ENCODE data around the gene SLC43A3. TPM values are rescaled to one million over a fixed set of nuclear protein-coding genes. Genes with fewer than 3 reads are reported as not detected.

The SLC43A3 gene
- total RNA-seq, 1 experiment from 2014 or later, result 8.6 TPM

DNA sequence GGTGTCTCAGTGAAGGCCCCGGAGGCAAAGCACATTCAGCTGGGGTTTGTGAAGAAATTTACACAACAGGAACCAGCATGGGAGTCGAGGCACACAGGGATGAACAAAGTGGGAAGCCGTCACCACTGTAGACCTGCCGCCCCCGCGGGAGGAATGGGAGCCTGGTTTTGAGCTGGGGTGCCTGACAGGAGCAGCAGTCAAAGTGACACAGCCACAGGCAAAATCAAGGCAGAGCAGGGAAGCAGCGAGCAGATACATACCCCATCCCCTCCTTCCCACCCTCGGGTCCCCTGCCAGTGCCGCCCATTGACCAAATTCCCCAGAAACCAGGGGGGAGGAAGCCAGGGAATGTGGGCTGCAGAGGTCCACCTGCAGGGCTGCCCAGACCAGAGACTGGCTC lies 67.9 kb downstream of the SLC43A3 start:
- no peak for TF ChIP-seq TCF7L2 (IDR thresholded peaks at IDR 0.05; ENCODE audit: low read depth, low read length)
- TF ChIP-seq, protein P1, sequence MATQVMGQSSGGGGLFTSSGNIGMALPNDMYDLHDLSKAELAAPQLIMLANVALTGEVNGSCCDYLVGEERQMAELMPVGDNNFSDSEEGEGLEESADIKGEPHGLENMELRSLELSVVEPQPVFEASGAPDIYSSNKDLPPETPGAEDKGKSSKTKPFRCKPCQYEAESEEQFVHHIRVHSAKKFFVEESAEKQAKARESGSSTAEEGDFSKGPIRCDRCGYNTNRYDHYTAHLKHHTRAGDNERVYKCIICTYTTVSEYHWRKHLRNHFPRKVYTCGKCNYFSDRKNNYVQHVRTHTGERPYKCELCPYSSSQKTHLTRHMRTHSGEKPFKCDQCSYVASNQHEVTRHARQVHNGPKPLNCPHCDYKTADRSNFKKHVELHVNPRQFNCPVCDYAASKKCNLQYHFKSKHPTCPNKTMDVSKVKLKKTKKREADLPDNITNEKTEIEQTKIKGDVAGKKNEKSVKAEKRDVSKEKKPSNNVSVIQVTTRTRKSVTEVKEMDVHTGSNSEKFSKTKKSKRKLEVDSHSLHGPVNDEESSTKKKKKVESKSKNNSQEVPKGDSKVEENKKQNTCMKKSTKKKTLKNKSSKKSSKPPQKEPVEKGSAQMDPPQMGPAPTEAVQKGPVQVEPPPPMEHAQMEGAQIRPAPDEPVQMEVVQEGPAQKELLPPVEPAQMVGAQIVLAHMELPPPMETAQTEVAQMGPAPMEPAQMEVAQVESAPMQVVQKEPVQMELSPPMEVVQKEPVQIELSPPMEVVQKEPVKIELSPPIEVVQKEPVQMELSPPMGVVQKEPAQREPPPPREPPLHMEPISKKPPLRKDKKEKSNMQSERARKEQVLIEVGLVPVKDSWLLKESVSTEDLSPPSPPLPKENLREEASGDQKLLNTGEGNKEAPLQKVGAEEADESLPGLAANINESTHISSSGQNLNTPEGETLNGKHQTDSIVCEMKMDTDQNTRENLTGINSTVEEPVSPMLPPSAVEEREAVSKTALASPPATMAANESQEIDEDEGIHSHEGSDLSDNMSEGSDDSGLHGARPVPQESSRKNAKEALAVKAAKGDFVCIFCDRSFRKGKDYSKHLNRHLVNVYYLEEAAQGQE (IDR thresholded peaks at IDR 0.05; ENCODE audit: insufficient read depth in 1 of 2, low read depth in 2 of 2, low read length in 1 of 2), result no peak
- TF ChIP-seq, protein P2, sequence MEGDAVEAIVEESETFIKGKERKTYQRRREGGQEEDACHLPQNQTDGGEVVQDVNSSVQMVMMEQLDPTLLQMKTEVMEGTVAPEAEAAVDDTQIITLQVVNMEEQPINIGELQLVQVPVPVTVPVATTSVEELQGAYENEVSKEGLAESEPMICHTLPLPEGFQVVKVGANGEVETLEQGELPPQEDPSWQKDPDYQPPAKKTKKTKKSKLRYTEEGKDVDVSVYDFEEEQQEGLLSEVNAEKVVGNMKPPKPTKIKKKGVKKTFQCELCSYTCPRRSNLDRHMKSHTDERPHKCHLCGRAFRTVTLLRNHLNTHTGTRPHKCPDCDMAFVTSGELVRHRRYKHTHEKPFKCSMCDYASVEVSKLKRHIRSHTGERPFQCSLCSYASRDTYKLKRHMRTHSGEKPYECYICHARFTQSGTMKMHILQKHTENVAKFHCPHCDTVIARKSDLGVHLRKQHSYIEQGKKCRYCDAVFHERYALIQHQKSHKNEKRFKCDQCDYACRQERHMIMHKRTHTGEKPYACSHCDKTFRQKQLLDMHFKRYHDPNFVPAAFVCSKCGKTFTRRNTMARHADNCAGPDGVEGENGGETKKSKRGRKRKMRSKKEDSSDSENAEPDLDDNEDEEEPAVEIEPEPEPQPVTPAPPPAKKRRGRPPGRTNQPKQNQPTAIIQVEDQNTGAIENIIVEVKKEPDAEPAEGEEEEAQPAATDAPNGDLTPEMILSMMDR (IDR thresholded peaks at IDR 0.05), result no peak
- Histone ChIP-seq H3K27me3 (ENCODE audit: control insufficient read depth, insufficient read depth, low read length) (no peaks in the 10 kb centered on the region; the same call in 1 of the 2 replicates), H3K9me3 (ENCODE audit: control insufficient read depth, insufficient read depth, low read depth, low read length) (no peaks in the 10 kb centered on the region), H3K36me3 (ENCODE audit: control insufficient read depth, insufficient read depth, low read length) (no peaks in the 10 kb centered on the region), H3K27ac (ENCODE audit: low read length) (no peak overlapping the region), H3K4me3 (ENCODE audit: low read depth in 2 of 2, low read length in 2 of 2) (no peak overlapping the region), H3K4me1 (ENCODE audit: control insufficient read depth, insufficient read depth, low read length) (0 out of 2 replicates have a peak, but pooled peaks cover 7% of the 10 kb centered on the region)
- no TSS peak for BruUV-seq (replicated peaks)
- ATAC-seq, result 0 out of 2 replicates have a peak, but pooled peaks have one; percentile 18
- in situ Hi-C loops (cut with HindIII; ENCODE audit: low pct_unique_long_range_greater_than_20kb, low sequenced_read_pairs), result no loop called here
- ChIA-PET CTCF (no interaction called here), POLR2A (no interaction called here)
- DNase-seq (ENCODE audit: low read depth, low spot score), result no peak
- intact Hi-C loops (cut with micrococcal nuclease; ENCODE audit: unreplicated experiment), result no loop called here

DNA sequence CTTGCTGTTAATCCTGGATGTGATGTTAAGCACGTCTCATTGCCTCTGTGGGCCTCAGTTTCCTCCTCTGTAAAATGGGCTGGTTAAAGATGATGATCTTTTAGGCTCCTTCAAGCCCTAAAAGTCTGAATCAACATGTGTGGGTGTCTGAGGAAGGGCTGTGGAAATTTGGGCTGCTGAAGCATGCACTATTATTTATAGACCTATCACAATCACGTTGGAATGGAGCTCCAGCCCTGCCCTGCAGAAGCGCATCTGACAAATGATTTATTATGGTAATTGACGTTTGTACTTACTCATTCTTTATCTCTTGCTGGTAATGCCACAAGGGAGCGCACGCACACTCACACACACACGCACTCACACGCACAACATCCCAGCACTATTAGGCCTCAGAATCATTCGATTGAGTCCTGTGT lies 68.4 kb downstream of the SLC43A3 start:
- POLR2A ChIA-PET, result no interaction called here
- no TSS peak for BruUV-seq (replicated peaks)
- no peaks in the 10 kb centered on the region for H3K9me3 ChIP-seq (ENCODE audit: control insufficient read depth, insufficient read depth, low read depth, low read length)
- H3K36me3 ChIP-seq (ENCODE audit: control insufficient read depth, insufficient read depth, low read length), result no peaks in the 10 kb centered on the region
- intact Hi-C loops (cut with micrococcal nuclease; ENCODE audit: unreplicated experiment) (no loop called here), in situ Hi-C loops (cut with HindIII; ENCODE audit: low pct_unique_long_range_greater_than_20kb, low sequenced_read_pairs) (no loop called here)
- ATAC-seq (no peak), DNase-seq (ENCODE audit: low read depth, low spot score) (no peak)
- CTCF ChIA-PET, result no interaction called here
- TF ChIP-seq POLR2AphosphoS5 (IDR thresholded peaks at IDR 0.05; ENCODE audit: low read depth, low read length) (no peak), SIN3A (IDR thresholded peaks at IDR 0.05; ENCODE audit: borderline replicate concordance, insufficient read depth, low read depth, low read length) (no peak), TCF7L2 (IDR thresholded peaks at IDR 0.05; ENCODE audit: low read depth, low read length) (no peak)
- TF ChIP-seq, protein P1 (IDR thresholded peaks at IDR 0.05; ENCODE audit: insufficient read depth in 1 of 2, low read depth in 2 of 2, low read length in 1 of 2), result no peak
- TF ChIP-seq, protein P2 (IDR thresholded peaks at IDR 0.05), result no peak
- H3K27ac ChIP-seq (ENCODE audit: low read length), result no peak overlapping the region
- no peaks in the 10 kb centered on the region for H3K27me3 ChIP-seq (ENCODE audit: control insufficient read depth, insufficient read depth, low read length)
- H3K4me1 ChIP-seq (ENCODE audit: control insufficient read depth, insufficient read depth, low read length), result 0 out of 2 replicates have a peak, but pooled peaks cover 7% of the 10 kb centered on the region
- H3K4me3 ChIP-seq (ENCODE audit: low read depth in 2 of 2, low read length in 2 of 2), result no peak overlapping the region

Measured in Panc1 (cell line).